Neuronal stem cell (in vitro differentiated cells): Measurements from ENCODE around the gene CCDC12.
A peak's percentile ranks its signal among the peaks of the same experiment; 100 is the strongest.

ENCODE experiments used
- DNase-seq: peaks from one replicate; pipeline ENCODE4 v3.0.0-alpha.2; 2013; ENCODE audit warnings: low spot score
- H2AFZ ChIP-seq: one replicate; pipeline ENCODE4 v1.6.1; 2013; ENCODE audit warnings: mild to moderate bottlenecking, low read length, inconsistent platforms
- H2AK5ac ChIP-seq: 2 replicates; pipeline ENCODE4 v1.6.1; 2013; ENCODE audit warnings: low read depth, mild to moderate bottlenecking, inconsistent platforms, low read length, moderate library complexity, mixed read lengths
- H2BK120ac ChIP-seq: 2 replicates; pipeline ENCODE4 v1.6.1; 2013; ENCODE audit warnings: low read depth, mild to moderate bottlenecking, inconsistent platforms, low read length, moderate library complexity, mixed read lengths
- H2BK12ac ChIP-seq: one replicate; pipeline ENCODE4 v1.6.1; 2013; ENCODE audit warnings: low read length, inconsistent platforms
- H2BK15ac ChIP-seq: 2 replicates; pipeline ENCODE4 v1.6.1; 2013; ENCODE audit warnings: mild to moderate bottlenecking, low read length, inconsistent platforms, mixed read lengths
- H2BK5ac ChIP-seq: one replicate; pipeline ENCODE4 v1.6.1; 2013; ENCODE audit warnings: inconsistent platforms, mild to moderate bottlenecking, low read length, moderate library complexity
- H3K14ac ChIP-seq: one replicate; pipeline ENCODE4 v1.6.1; 2013; ENCODE audit warnings: low read length, inconsistent platforms
- H3K18ac ChIP-seq: 2 replicates; pipeline ENCODE4 v1.6.1; 2013; ENCODE audit warnings: low read length, inconsistent platforms
- H3K23ac ChIP-seq: 2 replicates; pipeline ENCODE4 v1.6.1; 2013; ENCODE audit warnings: low read depth, mild to moderate bottlenecking, mixed read lengths, low read length, inconsistent platforms; ENCODE audit not compliant: poor library complexity
- H3K27ac ChIP-seq: replicated peaks from 3 replicates; pipeline ENCODE4 v1.5.1; 2013; ENCODE audit warnings: low read length, inconsistent platforms
- H3K27me3 ChIP-seq, 3 experiments: 2 replicates each; pipeline ENCODE4 v1.6.1; 2013; ENCODE audit warnings: low read length in 3 of 3, mild to moderate bottlenecking in 2 of 3, inconsistent platforms in 1 of 3, low read depth in 1 of 3, mixed read lengths in 1 of 3, moderate library complexity in 1 of 3; ENCODE audit not compliant: control insufficient read depth in 3 of 3, insufficient read depth in 3 of 3
- H3K36me3 ChIP-seq, 2 donors: replicated peaks in 1 of 2; 2 replicates each; pipeline ENCODE4 v1.6.1; 2013; ENCODE audit warnings: low read length in 2 of 2; ENCODE audit not compliant: control insufficient read depth in 2 of 2, insufficient read depth in 2 of 2
- H3K4ac ChIP-seq: 2 replicates; pipeline ENCODE4 v1.6.1; 2013; ENCODE audit warnings: inconsistent platforms, mild to moderate bottlenecking, low read length, moderate library complexity
- H3K4me1 ChIP-seq, 2 donors: 1 replicate in 1 of 2; 2 replicates in 1 of 2; pipeline ENCODE4 v1.6.1; 2013; ENCODE audit warnings: low read length in 2 of 2, low read depth in 1 of 2; ENCODE audit not compliant: control insufficient read depth in 2 of 2, insufficient read depth in 1 of 2
- H3K4me2 ChIP-seq: one replicate; pipeline ENCODE4 v1.6.1; 2013; ENCODE audit warnings: mild to moderate bottlenecking, low read length, inconsistent platforms; ENCODE audit not compliant: insufficient read depth, poor library complexity, severe bottlenecking
- H3K4me3 ChIP-seq, 2 donors: 2 replicates each; pipeline ENCODE4 v1.5.1; 2013; ENCODE audit warnings: low read length in 2 of 2, mild to moderate bottlenecking in 2 of 2, inconsistent platforms in 1 of 2, moderate library complexity in 1 of 2
- H3K79me1 ChIP-seq: one replicate; pipeline ENCODE4 v1.6.1; 2013; ENCODE audit warnings: low read depth, mild to moderate bottlenecking, inconsistent platforms, low read length, moderate library complexity
- H3K9ac ChIP-seq: one replicate; pipeline ENCODE4 v1.6.1; 2013; ENCODE audit warnings: mild to moderate bottlenecking, low read depth, low read length, inconsistent platforms; ENCODE audit not compliant: poor library complexity
- H3K9me3 ChIP-seq, 2 donors: replicated peaks in 1 of 2; 2 replicates each; pipeline versions ENCODE3 to v1.6.1; 2013; ENCODE audit warnings: low read length in 2 of 2, mild to moderate bottlenecking in 2 of 2, inconsistent platforms in 1 of 2, low read depth in 1 of 2, mixed read lengths in 1 of 2, moderate library complexity in 1 of 2; ENCODE audit not compliant: control insufficient read depth in 2 of 2, insufficient read depth in 1 of 2
- H4K8ac ChIP-seq: one replicate; pipeline ENCODE4 v1.6.1; 2013; ENCODE audit warnings: low read depth, mild to moderate bottlenecking, inconsistent platforms, low read length, moderate library complexity
- H4K91ac ChIP-seq: one replicate; pipeline ENCODE4 v1.6.1; 2013; ENCODE audit warnings: low read length, low read depth, mild to moderate bottlenecking, inconsistent platforms; ENCODE audit not compliant: poor library complexity
- WGBS, 2 donors: extraction: QIAGEN DNeasy Blood & Tissue Kit; methylation state at CpG; one replicate each; pipeline ENCODE4 v1.1.7; 2013; ENCODE audit warnings: missing lambda C conversion rate in 2 of 2, mixed read lengths in 1 of 2; ENCODE audit not compliant: insufficient read length in 2 of 2, insufficient replicate concordance in 1 of 2; ENCODE audit errors: extremely low coverage in 2 of 2; 5-methylcytosine and 5-hydroxymethylcytosine counted together

The CCDC12 gene

GRCh38 chr3:46971742-46972141, 4.8 kb downstream of the CCDC12 start:
- no CpG with 5 or more reads among the region's 1 CpG for WGBS, 2 donors
- H3K79me1 ChIP-seq: peaks cover 33% of the 10 kb centered on the region
- H3K14ac ChIP-seq: no peak overlapping the region
- no peak overlapping the region for H3K9ac ChIP-seq
- H3K27me3 ChIP-seq: no peaks in the 10 kb centered on the region
- no peak overlapping the region for H3K4me3 ChIP-seq
- H3K27ac ChIP-seq: no peak overlapping the region
- H2BK12ac ChIP-seq: no peak overlapping the region
- H2AFZ ChIP-seq: no peak overlapping the region
- H2BK120ac ChIP-seq: no peak overlapping the region
- no peak overlapping the region for H3K4ac ChIP-seq
- H4K91ac ChIP-seq: no peak overlapping the region
- H2BK5ac ChIP-seq: no peak overlapping the region
- peaks cover 13 to 54% of the 10 kb centered on the region in 2 donors for H3K36me3 ChIP-seq
- DNase-seq: no peak
- no peak overlapping the region for H4K8ac ChIP-seq
- no peak overlapping the region for H3K4me2 ChIP-seq
- no peak overlapping the region for H2BK15ac ChIP-seq
- no peaks in the 10 kb centered on the region for H3K4me1 ChIP-seq
- H2AK5ac ChIP-seq: no peak overlapping the region
- no peak overlapping the region for H3K18ac ChIP-seq
- H3K9me3 ChIP-seq: no peaks in the 10 kb centered on the region
- H3K23ac ChIP-seq: no peak overlapping the region

GRCh38 chr3:46971151-46971550, 5.4 kb downstream of the CCDC12 start:
- H3K4me3 ChIP-seq: peak overlapping the region in 1 of 2 donors; percentile 31
- H3K79me1 ChIP-seq: peaks cover 30% of the 10 kb centered on the region
- WGBS, 2 donors: no CpG with 5 or more reads among the region's 6 CpGs
- no peak for DNase-seq
- no peak overlapping the region for H2BK15ac ChIP-seq
- H3K27me3 ChIP-seq: no peaks in the 10 kb centered on the region
- no peak overlapping the region for H2BK5ac ChIP-seq
- H3K27ac ChIP-seq: no peak overlapping the region
- no peaks in the 10 kb centered on the region for H3K4me1 ChIP-seq
- peak overlapping the region; percentile 22 for H3K14ac ChIP-seq
- H4K8ac ChIP-seq: no peak overlapping the region
- no peak overlapping the region for H3K23ac ChIP-seq
- H3K36me3 ChIP-seq: peaks cover 13 to 58% of the 10 kb centered on the region in 2 donors
- H3K18ac ChIP-seq: no peak overlapping the region
- no peak overlapping the region for H2AK5ac ChIP-seq
- no peak overlapping the region for H4K91ac ChIP-seq
- no peak overlapping the region for H2BK120ac ChIP-seq
- no peak overlapping the region for H3K4ac ChIP-seq
- no peak overlapping the region for H2AFZ ChIP-seq
- H3K4me2 ChIP-seq: no peak overlapping the region
- H3K9me3 ChIP-seq: no peaks in the 10 kb centered on the region
- H2BK12ac ChIP-seq: no peak overlapping the region
- peak overlapping the region; percentile 39 for H3K9ac ChIP-seq

DNA sequence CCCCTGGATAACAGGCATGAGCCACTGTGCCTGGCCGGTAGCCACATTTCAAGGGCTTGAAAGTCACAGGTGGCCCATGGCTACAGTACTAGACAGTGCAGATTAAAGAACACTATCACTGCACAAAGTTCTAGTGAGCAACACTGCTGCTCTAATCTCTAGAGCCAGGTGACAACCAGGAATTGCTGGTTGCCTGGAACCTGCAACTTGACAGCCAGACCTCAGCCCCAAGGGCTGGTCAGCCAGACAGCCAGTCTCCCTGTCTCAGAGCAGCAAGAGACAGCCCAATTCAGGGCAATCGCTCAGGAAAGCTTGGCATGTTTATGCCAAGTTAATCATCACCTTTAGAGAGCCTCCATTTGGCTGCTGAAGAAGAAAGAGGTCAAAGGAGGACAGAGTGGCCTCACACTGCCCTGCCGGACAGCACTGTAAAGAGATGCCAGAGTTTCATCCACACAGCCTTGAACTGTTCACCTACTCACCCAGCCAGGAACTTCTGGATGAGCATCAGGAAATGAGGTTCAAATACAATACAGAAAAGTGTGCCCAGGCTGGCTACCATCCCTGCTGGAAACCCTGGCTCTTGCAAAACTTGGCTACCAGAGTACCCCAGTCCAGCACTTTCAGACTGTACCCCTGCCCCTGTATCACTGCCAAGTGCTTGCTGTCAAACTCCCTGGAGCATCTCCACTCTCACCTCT, 6.0 kb downstream of the CCDC12 start:
- no peaks in the 10 kb centered on the region for H3K27me3 ChIP-seq
- H2BK120ac ChIP-seq: no peak overlapping the region
- H3K4me1 ChIP-seq: no peaks in the 10 kb centered on the region
- H3K9ac ChIP-seq: no peak overlapping the region
- no peak overlapping the region for H2AK5ac ChIP-seq
- H3K36me3 ChIP-seq: peaks cover 18 to 64% of the 10 kb centered on the region in 2 donors
- no peak overlapping the region for H3K4me2 ChIP-seq
- H2BK15ac ChIP-seq: no peak overlapping the region
- H3K4me3 ChIP-seq: no peak overlapping the region
- H2BK12ac ChIP-seq: no peak overlapping the region
- H3K18ac ChIP-seq: no peak overlapping the region
- no peak overlapping the region for H2AFZ ChIP-seq
- peaks cover 27% of the 10 kb centered on the region for H3K79me1 ChIP-seq
- DNase-seq: no peak
- no peak overlapping the region for H3K27ac ChIP-seq
- no peak overlapping the region for H3K14ac ChIP-seq
- no peak overlapping the region for H4K8ac ChIP-seq
- H3K23ac ChIP-seq: no peak overlapping the region
- no peaks in the 10 kb centered on the region for H3K9me3 ChIP-seq
- no peak overlapping the region for H2BK5ac ChIP-seq
- H4K91ac ChIP-seq: no peak overlapping the region
- no peak overlapping the region for H3K4ac ChIP-seq
- WGBS, 2 donors: no CpG with 5 or more reads among the region's 3 CpGs

DNA sequence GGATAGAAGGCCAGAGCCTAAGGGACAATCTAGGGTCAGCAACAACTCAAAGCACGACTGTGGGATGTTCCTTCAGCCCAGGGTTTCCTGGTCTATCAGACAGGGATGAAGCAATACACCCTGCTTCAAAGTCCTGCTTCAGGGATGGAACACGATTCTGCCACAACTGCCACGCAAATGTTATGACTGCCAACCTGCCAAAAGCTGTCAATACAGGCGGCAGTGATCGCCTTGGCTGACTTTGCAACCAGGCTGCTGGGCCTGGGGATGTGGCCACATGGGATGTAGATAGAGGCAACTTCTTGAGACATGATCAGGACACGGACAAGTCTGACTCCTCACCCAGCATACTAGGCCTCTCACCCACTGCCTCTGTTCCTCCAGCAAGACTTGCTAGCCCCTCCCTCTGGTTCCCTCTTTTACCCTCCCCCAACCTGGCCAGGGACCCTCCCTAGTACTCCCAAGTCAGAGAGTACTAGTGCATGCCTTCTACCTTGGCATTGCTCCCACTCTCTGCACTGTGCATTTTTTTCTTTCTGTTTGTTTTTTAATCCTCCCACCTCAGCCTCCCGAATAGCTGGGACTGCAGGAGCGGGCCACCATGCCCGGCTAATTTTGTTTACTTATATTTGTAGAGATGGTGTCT, 7.6 kb downstream of the CCDC12 start:
- no CpG with 5 or more reads among the region's 9 CpGs for WGBS, 2 donors
- H3K4ac ChIP-seq: no peak overlapping the region
- no peak overlapping the region for H2BK5ac ChIP-seq
- H2AFZ ChIP-seq: no peak overlapping the region
- H2BK12ac ChIP-seq: no peak overlapping the region
- no peak overlapping the region for H3K18ac ChIP-seq
- H2BK15ac ChIP-seq: no peak overlapping the region
- H4K8ac ChIP-seq: no peak overlapping the region
- H3K27ac ChIP-seq: no peak overlapping the region
- H3K4me3 ChIP-seq: no peak overlapping the region
- H3K9me3 ChIP-seq: peaks cover 0 to 2% of the 10 kb centered on the region in 2 donors
- no peak overlapping the region for H3K9ac ChIP-seq
- H2BK120ac ChIP-seq: no peak overlapping the region
- H3K79me1 ChIP-seq: peaks cover 25% of the 10 kb centered on the region
- no peak for DNase-seq
- H3K23ac ChIP-seq: no peak overlapping the region
- no peak overlapping the region for H3K4me2 ChIP-seq
- peaks cover 0 to 4% of the 10 kb centered on the region in 2 donors for H3K4me1 ChIP-seq
- H3K27me3 ChIP-seq: no peaks in the 10 kb centered on the region
- H4K91ac ChIP-seq: no peak overlapping the region
- H3K14ac ChIP-seq: peak overlapping the region; percentile 75
- no peak overlapping the region for H2AK5ac ChIP-seq
- H3K36me3 ChIP-seq: peaks cover 20 to 60% of the 10 kb centered on the region in 2 donors
